GM19395 (cell line): ENCODE data around the gene RHOJ.
"Not testable (repeated sequence)": the region's sequence is repeated elsewhere in the genome, so short reads cannot be mapped to it uniquely, and the experiment has no call there.

Experiments used
- ATAC-seq: cut with Tn5 transposase; IDR thresholded peaks from one replicate; pipeline ENCODE4 v1.9.1; 2021; ENCODE audit warnings: mild to moderate bottlenecking, moderate library complexity; ENCODE audit not compliant: unreplicated experiment

RHOJ gene

GRCh38 chr14:63204407-63205043 is at the start of gene RHOJ:
Gene RHOJ (plus strand): TSS chr14:63204443. CDS start chr14:63204870, 427 bp downstream.
- no peak for ATAC-seq

- no peak for ATAC-seq
Measured at GRCh38 chr14:63155511-63156185, 48.6 kb upstream of the RHOJ start.

GRCh38 chr14:63157195-63157594 is 47.0 kb upstream of the RHOJ start:
- ATAC-seq = no peak

DNA sequence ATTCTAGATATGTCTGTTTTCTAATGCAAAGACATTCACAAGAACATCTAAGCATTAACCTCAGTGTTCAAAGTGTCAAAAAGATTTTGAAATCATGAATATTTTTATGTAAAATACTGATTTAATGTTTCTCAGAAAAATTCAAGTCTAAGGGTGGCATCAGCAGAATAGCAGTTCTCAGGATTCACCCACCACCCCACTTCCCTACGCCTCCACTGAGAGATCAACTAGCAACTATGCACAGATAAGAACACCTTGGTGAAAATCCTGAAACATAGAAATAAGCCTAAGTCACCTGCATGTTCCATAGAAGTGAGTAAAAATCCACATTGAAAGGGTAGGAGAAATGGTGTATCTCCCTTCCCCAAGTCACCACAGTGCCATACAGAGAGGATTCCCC is 40.9 kb upstream of the RHOJ start:
- ATAC-seq = no peak

- no peak for ATAC-seq
Measured at GRCh38 chr14:63164108-63164683, 40.0 kb upstream of the RHOJ start.

DNA sequence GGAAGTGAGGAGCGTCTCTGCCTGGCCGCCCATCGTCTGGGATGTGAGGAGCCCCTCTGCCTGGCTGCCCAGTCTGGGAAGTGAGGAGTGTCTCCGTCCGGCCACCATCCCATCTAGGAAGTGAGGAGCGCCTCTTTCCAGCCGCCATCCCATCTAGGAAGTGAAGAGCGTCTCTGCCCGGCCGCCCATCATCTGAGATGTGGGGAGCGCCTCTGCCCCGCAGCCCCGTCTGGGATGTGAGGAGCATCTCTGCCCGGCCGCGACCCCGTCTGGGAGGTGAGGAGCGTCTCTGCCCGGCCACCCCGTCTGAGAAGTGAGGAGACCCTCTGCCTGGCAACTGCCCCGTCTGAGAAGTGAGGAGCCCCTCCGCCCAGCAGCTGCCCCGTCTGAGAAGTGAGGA is 39.0 kb upstream of the RHOJ start:
- not testable (repeated sequence) for ATAC-seq

- ATAC-seq = no peak
Measured at GRCh38 chr14:63167044-63167443, 37.2 kb upstream of the RHOJ start.

GRCh38 chr14:63174760-63175191 is 29.5 kb upstream of the RHOJ start:
- no peak for ATAC-seq

DNA sequence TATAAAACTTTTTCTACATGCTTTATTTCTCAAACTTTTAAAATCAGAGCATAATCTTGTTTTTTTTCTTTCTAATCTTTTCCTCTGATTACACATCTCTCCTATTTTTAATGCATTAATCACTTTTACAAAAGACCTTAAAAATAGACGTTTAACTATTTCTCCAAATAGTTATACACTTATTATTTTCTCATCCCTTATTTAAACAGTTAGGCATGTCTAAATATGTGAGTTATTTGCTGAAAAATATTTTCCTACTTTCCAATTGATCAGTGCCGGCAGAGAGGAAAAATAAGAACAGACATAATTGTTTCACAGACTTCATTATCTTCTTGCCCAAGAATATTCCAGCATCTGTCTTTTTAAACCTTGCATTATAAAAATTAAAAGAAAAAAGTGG is 28.7 kb upstream of the RHOJ start:
- ATAC-seq = no peak

- no peak for ATAC-seq
Measured at GRCh38 chr14:63178912-63179311, 25.3 kb upstream of the RHOJ start.

GRCh38 chr14:63179383-63179782 is 24.9 kb upstream of the RHOJ start:
- ATAC-seq = no peak

DNA sequence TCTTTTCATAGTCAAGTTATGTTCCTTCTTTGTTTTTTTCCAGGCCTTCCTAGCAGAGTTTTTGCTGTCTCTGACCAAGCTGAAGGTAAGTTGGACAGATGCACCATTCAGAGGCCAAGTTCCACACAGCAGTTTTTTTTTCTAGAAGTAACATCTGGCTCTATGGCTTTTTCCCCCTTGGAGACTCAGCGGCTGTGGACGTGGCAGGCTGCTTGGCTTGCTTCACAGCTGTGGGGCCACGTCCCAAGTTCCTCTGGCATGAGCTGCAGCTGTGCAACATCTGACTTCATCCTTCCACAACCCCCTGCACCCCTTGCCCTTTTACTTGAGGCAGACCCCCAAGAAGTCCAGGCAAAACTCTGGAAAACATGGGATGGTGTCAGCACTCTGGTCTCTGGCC is 24.2 kb upstream of the RHOJ start:
- ATAC-seq = no peak

DNA sequence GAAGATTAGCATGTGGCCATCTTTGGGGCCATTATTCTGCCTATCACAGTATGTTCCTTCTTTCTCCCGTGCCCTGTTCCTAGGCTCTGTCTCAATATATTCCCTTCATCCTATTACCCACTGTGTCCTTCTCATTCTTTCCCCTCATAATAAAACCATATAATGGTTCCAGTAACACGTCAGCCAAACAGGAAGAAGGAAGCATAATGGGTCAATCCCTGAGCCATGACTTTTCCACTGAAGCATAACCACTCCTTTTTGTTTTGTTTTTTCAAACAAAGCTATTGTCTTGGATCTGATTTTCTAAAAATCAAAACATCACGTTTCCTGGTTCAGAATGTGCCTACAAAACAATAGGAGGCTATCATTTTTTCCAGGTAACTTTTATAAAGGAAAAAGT is 21.3 kb upstream of the RHOJ start:
- ATAC-seq = no peak

DNA sequence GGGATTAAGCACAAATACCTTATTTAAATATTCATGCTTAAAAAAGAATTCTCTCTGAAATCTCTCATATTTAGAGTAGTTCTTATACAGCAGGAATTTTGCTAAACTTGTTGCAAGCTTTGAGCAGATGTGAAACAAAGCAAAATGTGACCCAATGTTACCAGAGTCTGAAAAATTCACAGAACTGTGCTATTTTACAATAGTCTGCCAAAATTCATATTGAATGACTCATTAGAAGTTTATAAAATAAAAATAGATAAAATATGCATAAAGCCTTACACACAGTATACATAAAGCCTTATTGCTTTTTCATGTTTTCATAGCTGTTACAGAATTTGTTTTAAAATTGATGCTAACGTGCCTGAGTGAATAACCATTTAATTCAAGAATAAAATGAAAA is 17.8 kb upstream of the RHOJ start:
- no peak for ATAC-seq

DNA sequence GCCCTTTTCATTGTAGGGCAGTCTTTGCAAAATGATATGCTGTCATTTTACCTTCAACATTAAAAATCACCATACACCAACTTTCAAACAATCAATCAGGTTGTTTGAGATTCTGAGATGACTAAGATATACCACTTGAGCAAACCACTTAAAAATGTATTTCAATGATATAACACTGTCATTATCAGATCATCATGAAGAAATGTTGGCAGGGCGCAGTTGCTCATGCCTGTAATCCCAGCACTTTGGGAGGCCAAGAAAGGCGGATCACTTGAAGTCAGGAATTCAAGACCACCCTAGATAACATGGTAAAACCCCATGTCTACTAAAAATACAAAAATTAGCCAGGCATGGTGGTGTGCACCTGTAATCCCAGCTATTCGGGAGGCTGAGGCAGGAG is 13.0 kb upstream of the RHOJ start:
- ATAC-seq = no peak

- no peak for ATAC-seq
Measured at GRCh38 chr14:63192085-63192484, 12.2 kb upstream of the RHOJ start.

DNA sequence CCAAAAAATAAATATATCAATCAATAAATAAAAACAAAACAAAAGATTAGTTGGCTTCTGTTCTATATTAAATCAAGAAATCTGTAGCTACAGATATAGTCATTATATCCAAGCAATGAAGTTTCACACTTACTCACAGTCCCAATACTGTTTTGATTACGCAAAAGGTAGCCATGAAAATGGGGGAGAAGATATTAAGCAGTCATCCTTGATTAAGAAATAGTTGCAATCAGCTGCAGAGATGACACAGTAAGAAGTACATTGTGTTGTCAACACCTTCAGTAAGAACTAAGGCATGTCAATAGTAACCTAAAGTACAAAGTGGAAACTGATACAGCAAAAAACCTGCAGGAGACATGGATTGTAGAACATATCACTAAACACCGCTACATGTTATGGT is 11.0 kb upstream of the RHOJ start:
- no peak for ATAC-seq

GRCh38 chr14:63200035-63200740 is 4.1 kb upstream of the RHOJ start:
- no peak for ATAC-seq

GRCh38 chr14:63200767-63201166 is 3.5 kb upstream of the RHOJ start:
- ATAC-seq = no peak

DNA sequence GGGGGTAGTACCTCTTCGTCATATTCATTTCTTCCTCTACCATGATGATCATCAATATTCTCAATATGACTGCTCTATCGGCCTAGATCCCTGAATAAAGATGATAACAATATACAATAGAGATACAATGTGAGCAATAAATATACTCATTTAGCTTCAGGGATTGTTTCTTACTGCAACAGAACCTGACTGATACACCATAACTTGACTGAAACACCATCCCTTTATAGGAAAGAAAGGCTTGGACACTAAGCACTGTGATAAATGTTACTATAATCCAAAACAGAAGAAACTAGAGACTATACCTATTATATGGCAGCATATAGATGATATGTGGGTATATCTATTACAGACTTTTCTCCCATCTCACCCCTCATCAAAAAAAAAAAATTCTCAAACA is 1.2 kb upstream of the RHOJ start:
- no peak for ATAC-seq

DNA sequence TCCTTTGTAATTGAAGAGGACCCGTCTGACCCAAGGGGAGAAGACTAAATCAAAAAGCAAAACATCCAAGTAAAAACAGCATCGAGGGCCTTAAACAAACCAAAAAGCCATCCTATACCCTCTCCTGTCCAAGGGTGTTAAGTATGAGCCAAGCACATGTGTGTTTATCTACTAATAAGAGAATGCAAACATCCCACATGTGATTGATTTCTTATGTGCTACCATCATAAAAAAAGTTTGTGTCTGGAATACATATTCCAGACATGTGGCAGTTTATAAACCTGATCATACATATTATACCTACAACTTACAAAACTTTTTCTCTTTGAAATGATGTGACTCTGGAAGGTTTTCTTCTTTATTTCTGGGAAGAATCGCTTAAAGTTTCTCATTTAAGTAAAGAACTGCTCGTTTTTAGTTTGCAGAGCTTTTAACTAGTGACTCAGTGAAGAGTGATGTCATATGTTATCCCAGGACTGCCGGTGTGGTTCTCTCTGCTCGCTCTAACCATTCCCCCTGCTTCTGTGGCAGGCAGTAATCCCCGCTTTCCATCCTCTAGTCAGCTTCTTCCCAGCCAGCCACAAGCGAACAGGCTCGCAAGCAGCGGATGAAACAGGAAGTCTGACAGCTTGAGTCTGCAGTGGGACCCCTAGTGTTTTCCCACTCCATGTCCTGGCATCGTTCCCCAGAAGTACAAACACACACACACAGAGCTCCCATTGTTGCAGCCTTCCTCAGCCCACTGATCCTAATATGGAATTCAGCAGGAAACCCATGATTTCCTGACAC is 431 bp upstream of the RHOJ start:
- ATAC-seq = no peak
